ENCODE results near the gene IFNK.

The IFNK gene

DNA sequence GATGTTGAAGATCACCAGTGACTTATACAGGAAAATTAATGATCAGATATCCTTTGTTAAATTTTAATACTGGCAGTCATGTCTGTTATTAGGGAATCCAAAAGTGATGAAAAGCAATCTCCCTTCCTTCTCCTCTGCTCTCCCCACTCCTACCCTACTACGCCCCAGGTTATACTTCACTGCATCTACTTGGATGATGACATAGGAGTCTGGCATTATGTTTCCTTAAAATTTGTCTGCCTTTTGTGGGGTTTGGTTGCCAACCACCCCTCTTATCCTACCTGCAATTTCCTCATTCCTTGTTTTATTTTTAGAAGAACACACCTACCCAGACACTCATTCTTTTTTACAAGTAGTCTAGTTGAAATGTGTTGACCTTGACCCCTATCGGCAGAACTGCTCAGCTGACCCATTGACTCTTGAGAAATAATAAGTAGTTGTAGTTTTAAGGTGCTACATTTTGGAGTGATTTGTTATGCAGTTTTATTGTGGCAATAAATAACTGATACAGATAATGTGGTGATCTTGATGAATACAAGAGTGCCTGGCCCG lies 10.6 kb downstream of the IFNK start:
- H3K9me2 ChIP-seq (replicated peaks; ENCODE audit: insufficient read depth, low read length) = no peaks in the 10 kb centered on the region
- TF ChIP-seq, protein P1, sequence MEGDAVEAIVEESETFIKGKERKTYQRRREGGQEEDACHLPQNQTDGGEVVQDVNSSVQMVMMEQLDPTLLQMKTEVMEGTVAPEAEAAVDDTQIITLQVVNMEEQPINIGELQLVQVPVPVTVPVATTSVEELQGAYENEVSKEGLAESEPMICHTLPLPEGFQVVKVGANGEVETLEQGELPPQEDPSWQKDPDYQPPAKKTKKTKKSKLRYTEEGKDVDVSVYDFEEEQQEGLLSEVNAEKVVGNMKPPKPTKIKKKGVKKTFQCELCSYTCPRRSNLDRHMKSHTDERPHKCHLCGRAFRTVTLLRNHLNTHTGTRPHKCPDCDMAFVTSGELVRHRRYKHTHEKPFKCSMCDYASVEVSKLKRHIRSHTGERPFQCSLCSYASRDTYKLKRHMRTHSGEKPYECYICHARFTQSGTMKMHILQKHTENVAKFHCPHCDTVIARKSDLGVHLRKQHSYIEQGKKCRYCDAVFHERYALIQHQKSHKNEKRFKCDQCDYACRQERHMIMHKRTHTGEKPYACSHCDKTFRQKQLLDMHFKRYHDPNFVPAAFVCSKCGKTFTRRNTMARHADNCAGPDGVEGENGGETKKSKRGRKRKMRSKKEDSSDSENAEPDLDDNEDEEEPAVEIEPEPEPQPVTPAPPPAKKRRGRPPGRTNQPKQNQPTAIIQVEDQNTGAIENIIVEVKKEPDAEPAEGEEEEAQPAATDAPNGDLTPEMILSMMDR (IDR thresholded peaks at IDR 0.05; ENCODE audit: insufficient read depth, low read length, poor library complexity, severe bottlenecking) = no peak
- TF ChIP-seq EZH2phosphoT487 (conservative IDR thresholded peaks at IDR 0.05; ENCODE audit: low read length) = no peak
- H3K36me3 ChIP-seq (ENCODE audit: low read length) = no peaks in the 10 kb centered on the region
- H3K9me3 ChIP-seq (ENCODE audit: insufficient read depth, low read length) = no peaks in the 10 kb centered on the region
- no peak overlapping the region for H3K27ac ChIP-seq (ENCODE audit: low read depth, low read length)
- H3K79me2 ChIP-seq (ENCODE audit: insufficient read depth, low read length) = no peaks in the 10 kb centered on the region
- no peak overlapping the region for H3K9ac ChIP-seq (ENCODE audit: low read length)
- no peak overlapping the region for H3K4me2 ChIP-seq (ENCODE audit: low read depth, low read length, poor library complexity, severe bottlenecking)
- H4K20me1 ChIP-seq (ENCODE audit: low read depth, low read length) = no peaks in the 10 kb centered on the region
- H3F3A ChIP-seq (ENCODE audit: insufficient read depth) = no peaks in the 10 kb centered on the region
- no peak overlapping the region for H3K4me3 ChIP-seq (ENCODE audit: insufficient read depth, low read length, poor library complexity, severe bottlenecking)
- H3K27me3 ChIP-seq (ENCODE audit: low read length) = no peaks in the 10 kb centered on the region
- no peak overlapping the region for H2AFZ ChIP-seq (ENCODE audit: low read depth, low read length, severe bottlenecking)

DNA sequence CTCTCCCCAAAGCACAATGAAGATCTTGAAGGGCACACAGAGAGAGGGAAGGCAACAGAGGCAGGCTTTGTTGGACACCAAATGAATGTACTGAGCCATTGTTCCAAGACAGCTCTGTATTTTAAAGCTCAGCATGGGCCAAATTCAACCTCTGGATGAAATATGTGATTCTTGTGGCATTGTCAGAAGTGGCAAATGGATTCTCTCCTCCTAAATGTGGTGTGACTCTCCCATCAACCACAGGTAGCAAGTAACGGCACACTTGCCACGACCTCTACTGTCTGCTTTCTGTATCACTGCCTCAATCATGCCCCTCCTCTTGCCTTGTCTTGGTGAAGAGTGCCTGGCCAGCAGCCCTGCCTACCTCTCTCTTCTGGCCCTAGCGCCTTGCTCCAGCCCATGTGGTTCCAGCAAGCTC lies 11.6 kb downstream of the IFNK start:
- Histone ChIP-seq H3K27ac (ENCODE audit: low read depth, low read length) (no peak overlapping the region), H3K4me3 (ENCODE audit: insufficient read depth, low read length, poor library complexity, severe bottlenecking) (no peak overlapping the region), H4K20me1 (ENCODE audit: low read depth, low read length) (no peaks in the 10 kb centered on the region), H3K9me3 (ENCODE audit: insufficient read depth, low read length) (no peaks in the 10 kb centered on the region), H3K9me2 (replicated peaks; ENCODE audit: insufficient read depth, low read length) (no peaks in the 10 kb centered on the region), H2AFZ (ENCODE audit: low read depth, low read length, severe bottlenecking) (no peak overlapping the region), H3K79me2 (ENCODE audit: insufficient read depth, low read length) (no peaks in the 10 kb centered on the region), H3F3A (ENCODE audit: insufficient read depth) (no peaks in the 10 kb centered on the region), H3K36me3 (ENCODE audit: low read length) (no peaks in the 10 kb centered on the region), H3K4me2 (ENCODE audit: low read depth, low read length, poor library complexity, severe bottlenecking) (no peak overlapping the region), H3K9ac (ENCODE audit: low read length) (no peak overlapping the region), H3K27me3 (ENCODE audit: low read length) (no peaks in the 10 kb centered on the region)
- TF ChIP-seq EZH2phosphoT487 (conservative IDR thresholded peaks at IDR 0.05; ENCODE audit: low read length) = no peak
- TF ChIP-seq, protein P1 (IDR thresholded peaks at IDR 0.05; ENCODE audit: insufficient read depth, low read length, poor library complexity, severe bottlenecking) = peak; percentile 20

DNA sequence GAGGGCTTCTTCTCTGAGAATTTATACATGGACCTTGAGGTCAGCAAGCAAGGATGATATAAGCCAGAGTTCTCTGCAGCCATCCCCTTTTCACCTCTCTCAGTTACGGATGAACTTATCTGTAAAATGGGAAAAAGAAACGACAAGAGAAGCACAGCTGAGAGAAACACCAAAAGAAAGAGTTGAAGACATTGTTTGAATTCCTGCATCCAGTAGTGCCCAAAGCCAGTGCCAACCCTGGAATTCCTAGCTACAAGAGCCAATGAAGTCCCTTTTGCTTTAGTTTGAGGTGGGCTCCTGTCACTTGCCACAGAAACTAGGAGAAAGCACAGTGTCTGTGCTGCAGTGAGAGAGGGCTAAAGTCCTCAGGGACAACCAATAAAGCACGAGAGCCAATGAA lies 12.1 kb downstream of the IFNK start:
- no peaks in the 10 kb centered on the region for H3K79me2 ChIP-seq (ENCODE audit: insufficient read depth, low read length)
- TF ChIP-seq EZH2phosphoT487 (conservative IDR thresholded peaks at IDR 0.05; ENCODE audit: low read length) = no peak
- TF ChIP-seq, protein P1 (IDR thresholded peaks at IDR 0.05; ENCODE audit: insufficient read depth, low read length, poor library complexity, severe bottlenecking) = no peak
- no peak overlapping the region for H3K27ac ChIP-seq (ENCODE audit: low read depth, low read length)

More for the DNA sequence above, 12.1 kb downstream of the IFNK start:
- no peaks in the 10 kb centered on the region for H3K27me3 ChIP-seq (ENCODE audit: low read length)
- no peaks in the 10 kb centered on the region for H3F3A ChIP-seq (ENCODE audit: insufficient read depth)
- no peaks in the 10 kb centered on the region for H3K9me3 ChIP-seq (ENCODE audit: insufficient read depth, low read length)
- H3K4me3 ChIP-seq (ENCODE audit: insufficient read depth, low read length, poor library complexity, severe bottlenecking) = no peak overlapping the region
- no peaks in the 10 kb centered on the region for H3K36me3 ChIP-seq (ENCODE audit: low read length)
- no peak overlapping the region for H3K9ac ChIP-seq (ENCODE audit: low read length)
- H3K4me2 ChIP-seq (ENCODE audit: low read depth, low read length, poor library complexity, severe bottlenecking) = no peak overlapping the region
- no peaks in the 10 kb centered on the region for H3K9me2 ChIP-seq (replicated peaks; ENCODE audit: insufficient read depth, low read length)
- no peaks in the 10 kb centered on the region for H4K20me1 ChIP-seq (ENCODE audit: low read depth, low read length)
- no peak overlapping the region for H2AFZ ChIP-seq (ENCODE audit: low read depth, low read length, severe bottlenecking)

Data from SU-DHL-6 (cell line).